Inflammatory macrophage treated with lipopolysaccharide for 4 hours (primary cell): ENCODE results near the gene TSFM.

ENCODE experiments used
- DNase-seq: peaks from one replicate; pipeline ENCODE4 v3.0.0-alpha.2; 2020

TSFM gene

GRCh38 chr12:57837864-57838562 lies 55.4 kb downstream of the TSFM start:
- peak; percentile 44 for DNase-seq

GRCh38 chr12:57838594-57839302 lies 56.2 kb downstream of the TSFM start:
- DNase-seq = peak; percentile 58

- DNase-seq = no peak
These were observed 57.4 kb downstream of the TSFM start for GRCh38 chr12:57839996-57840395.

GRCh38 chr12:57840726-57841125 lies 58.1 kb downstream of the TSFM start:
- no peak for DNase-seq

- no peak for DNase-seq
These were observed 58.9 kb downstream of the TSFM start for GRCh38 chr12:57841445-57841844.

- no peak for DNase-seq
These were observed 60.0 kb downstream of the TSFM start for GRCh38 chr12:57842342-57843294.

- peak; percentile 54 for DNase-seq
These were observed 62.3 kb downstream of the TSFM start for GRCh38 chr12:57844709-57845477.

GRCh38 chr12:57845478-57846284 lies 63.1 kb downstream of the TSFM start:
- peak; percentile 55 for DNase-seq

- no peak for DNase-seq
These were observed 63.6 kb downstream of the TSFM start for GRCh38 chr12:57846285-57846576.

GRCh38 chr12:57846577-57847319 lies 64.2 kb downstream of the TSFM start, which contains the start of gene CTDSP2:
TSS of gene CTDSP2 (minus strand) at chr12:57846729. CDS start at chr12:57846435, 294 bp downstream.
- DNase-seq = peak; percentile 99
